ENCODE data around the gene LDB1. TPM values are rescaled to one million over a fixed set of nuclear protein-coding genes. Genes with fewer than 3 reads are reported as not detected.

Gene LDB1
- total RNA-seq, 1 experiment from 2014 or later, result 100 TPM

GRCh38 chr10:102140913-102141540 is 20.9 kb upstream of the LDB1 start:
- POLR2A ChIA-PET, result no interaction called here

GRCh38 chr10:102140218-102140617 is 20.1 kb upstream of the LDB1 start:
- H3K4me1 Mint-ChIP-seq, result peaks cover 10% of the 10 kb centered on the region
- no peaks in the 10 kb centered on the region for H3K9me3 Mint-ChIP-seq
- H3K27ac Mint-ChIP-seq, result peak overlapping the region; percentile 36; the same call in 1 of the 2 replicates
- POLR2A ChIA-PET, result interaction anchor here (0.6 to 0.9 kb wide), 2 partner anchors 12 kb away, joined by 3 to 4 read pairs; partner anchors contain the start of gene NOLC1
- H3K27me3 Mint-ChIP-seq (ENCODE audit: low read depth), result no peaks in the 10 kb centered on the region
- H3K4me3 Mint-ChIP-seq, result no peak overlapping the region
- ATAC-seq (no peak), DNase-seq (ENCODE audit: low spot score) (no peak)
- H3K36me3 Mint-ChIP-seq, result peaks cover 67% of the 10 kb centered on the region
- CTCF ChIA-PET, result interaction anchor here (1.2 kb wide), 1 partner anchor 29 kb away, joined by 3 read pairs; no protein-coding TSS in a partner anchor
- TF ChIP-seq, protein P1, sequence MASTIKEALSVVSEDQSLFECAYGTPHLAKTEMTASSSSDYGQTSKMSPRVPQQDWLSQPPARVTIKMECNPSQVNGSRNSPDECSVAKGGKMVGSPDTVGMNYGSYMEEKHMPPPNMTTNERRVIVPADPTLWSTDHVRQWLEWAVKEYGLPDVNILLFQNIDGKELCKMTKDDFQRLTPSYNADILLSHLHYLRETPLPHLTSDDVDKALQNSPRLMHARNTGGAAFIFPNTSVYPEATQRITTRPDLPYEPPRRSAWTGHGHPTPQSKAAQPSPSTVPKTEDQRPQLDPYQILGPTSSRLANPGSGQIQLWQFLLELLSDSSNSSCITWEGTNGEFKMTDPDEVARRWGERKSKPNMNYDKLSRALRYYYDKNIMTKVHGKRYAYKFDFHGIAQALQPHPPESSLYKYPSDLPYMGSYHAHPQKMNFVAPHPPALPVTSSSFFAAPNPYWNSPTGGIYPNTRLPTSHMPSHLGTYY (CRISPR knock-in tag; IDR thresholded peaks at IDR 0.05), result no peak
- TF ChIP-seq ZNF263 (CRISPR knock-in tag; IDR thresholded peaks at IDR 0.05; ENCODE audit: low read depth) (no peak), ETV6 (CRISPR knock-in tag; IDR thresholded peaks at IDR 0.05) (no peak), GABPB1 (CRISPR knock-in tag; IDR thresholded peaks at IDR 0.05) (no peak), CBFB (CRISPR knock-in tag; IDR thresholded peaks at IDR 0.05; ENCODE audit: low read depth) (no peak), FOXK1 (CRISPR knock-in tag; IDR thresholded peaks at IDR 0.05) (no peak), ELF4 (CRISPR knock-in tag; IDR thresholded peaks at IDR 0.05; ENCODE audit: low read depth) (no peak), ZNF138 (CRISPR knock-in tag; conservative IDR thresholded peaks at IDR 0.05) (no peak), E2F5 (CRISPR knock-in tag; IDR thresholded peaks at IDR 0.05) (no peak), ZMAT4 (CRISPR knock-in tag; IDR thresholded peaks at IDR 0.05) (no peak), PRRX2 (CRISPR knock-in tag; IDR thresholded peaks at IDR 0.05) (no peak), FOXJ3 (CRISPR knock-in tag; IDR thresholded peaks at IDR 0.05; ENCODE audit: borderline replicate concordance) (no peak), USF2 (CRISPR knock-in tag; IDR thresholded peaks at IDR 0.05) (no peak), NR2C2 (CRISPR knock-in tag; IDR thresholded peaks at IDR 0.05) (no peak), NR3C1 (CRISPR knock-in tag; conservative IDR thresholded peaks at IDR 0.05; ENCODE audit: low read depth) (no peak)
- TF ChIP-seq, protein P2, sequence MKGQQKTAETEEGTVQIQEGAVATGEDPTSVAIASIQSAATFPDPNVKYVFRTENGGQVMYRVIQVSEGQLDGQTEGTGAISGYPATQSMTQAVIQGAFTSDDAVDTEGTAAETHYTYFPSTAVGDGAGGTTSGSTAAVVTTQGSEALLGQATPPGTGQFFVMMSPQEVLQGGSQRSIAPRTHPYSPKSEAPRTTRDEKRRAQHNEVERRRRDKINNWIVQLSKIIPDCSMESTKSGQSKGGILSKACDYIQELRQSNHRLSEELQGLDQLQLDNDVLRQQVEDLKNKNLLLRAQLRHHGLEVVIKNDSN (CRISPR knock-in tag; IDR thresholded peaks at IDR 0.05), result no peak
- TF ChIP-seq, protein P3, sequence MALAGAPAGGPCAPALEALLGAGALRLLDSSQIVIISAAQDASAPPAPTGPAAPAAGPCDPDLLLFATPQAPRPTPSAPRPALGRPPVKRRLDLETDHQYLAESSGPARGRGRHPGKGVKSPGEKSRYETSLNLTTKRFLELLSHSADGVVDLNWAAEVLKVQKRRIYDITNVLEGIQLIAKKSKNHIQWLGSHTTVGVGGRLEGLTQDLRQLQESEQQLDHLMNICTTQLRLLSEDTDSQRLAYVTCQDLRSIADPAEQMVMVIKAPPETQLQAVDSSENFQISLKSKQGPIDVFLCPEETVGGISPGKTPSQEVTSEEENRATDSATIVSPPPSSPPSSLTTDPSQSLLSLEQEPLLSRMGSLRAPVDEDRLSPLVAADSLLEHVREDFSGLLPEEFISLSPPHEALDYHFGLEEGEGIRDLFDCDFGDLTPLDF (CRISPR knock-in tag; IDR thresholded peaks at IDR 0.05), result no peak
- TF ChIP-seq, protein P4, sequence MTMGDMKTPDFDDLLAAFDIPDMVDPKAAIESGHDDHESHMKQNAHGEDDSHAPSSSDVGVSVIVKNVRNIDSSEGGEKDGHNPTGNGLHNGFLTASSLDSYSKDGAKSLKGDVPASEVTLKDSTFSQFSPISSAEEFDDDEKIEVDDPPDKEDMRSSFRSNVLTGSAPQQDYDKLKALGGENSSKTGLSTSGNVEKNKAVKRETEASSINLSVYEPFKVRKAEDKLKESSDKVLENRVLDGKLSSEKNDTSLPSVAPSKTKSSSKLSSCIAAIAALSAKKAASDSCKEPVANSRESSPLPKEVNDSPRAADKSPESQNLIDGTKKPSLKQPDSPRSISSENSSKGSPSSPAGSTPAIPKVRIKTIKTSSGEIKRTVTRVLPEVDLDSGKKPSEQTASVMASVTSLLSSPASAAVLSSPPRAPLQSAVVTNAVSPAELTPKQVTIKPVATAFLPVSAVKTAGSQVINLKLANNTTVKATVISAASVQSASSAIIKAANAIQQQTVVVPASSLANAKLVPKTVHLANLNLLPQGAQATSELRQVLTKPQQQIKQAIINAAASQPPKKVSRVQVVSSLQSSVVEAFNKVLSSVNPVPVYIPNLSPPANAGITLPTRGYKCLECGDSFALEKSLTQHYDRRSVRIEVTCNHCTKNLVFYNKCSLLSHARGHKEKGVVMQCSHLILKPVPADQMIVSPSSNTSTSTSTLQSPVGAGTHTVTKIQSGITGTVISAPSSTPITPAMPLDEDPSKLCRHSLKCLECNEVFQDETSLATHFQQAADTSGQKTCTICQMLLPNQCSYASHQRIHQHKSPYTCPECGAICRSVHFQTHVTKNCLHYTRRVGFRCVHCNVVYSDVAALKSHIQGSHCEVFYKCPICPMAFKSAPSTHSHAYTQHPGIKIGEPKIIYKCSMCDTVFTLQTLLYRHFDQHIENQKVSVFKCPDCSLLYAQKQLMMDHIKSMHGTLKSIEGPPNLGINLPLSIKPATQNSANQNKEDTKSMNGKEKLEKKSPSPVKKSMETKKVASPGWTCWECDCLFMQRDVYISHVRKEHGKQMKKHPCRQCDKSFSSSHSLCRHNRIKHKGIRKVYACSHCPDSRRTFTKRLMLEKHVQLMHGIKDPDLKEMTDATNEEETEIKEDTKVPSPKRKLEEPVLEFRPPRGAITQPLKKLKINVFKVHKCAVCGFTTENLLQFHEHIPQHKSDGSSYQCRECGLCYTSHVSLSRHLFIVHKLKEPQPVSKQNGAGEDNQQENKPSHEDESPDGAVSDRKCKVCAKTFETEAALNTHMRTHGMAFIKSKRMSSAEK (CRISPR knock-in tag; IDR thresholded peaks at IDR 0.05; ENCODE audit: borderline replicate concordance), result no peak

More at GRCh38 chr10:102140913-102141540, 20.9 kb upstream of the LDB1 start:
- H3K4me3 Mint-ChIP-seq, result no peak overlapping the region
- peaks cover 3% of the 10 kb centered on the region for H3K4me1 Mint-ChIP-seq
- peaks cover 71% of the 10 kb centered on the region for H3K36me3 Mint-ChIP-seq
- no peaks in the 10 kb centered on the region for H3K27me3 Mint-ChIP-seq (ENCODE audit: low read depth)
- CTCF ChIA-PET, result no interaction called here
- DNase-seq (ENCODE audit: low spot score), result no peak
- H3K9me3 Mint-ChIP-seq, result no peaks in the 10 kb centered on the region
- H3K27ac Mint-ChIP-seq, result no peak overlapping the region
- TF ChIP-seq NR3C1 (CRISPR knock-in tag; conservative IDR thresholded peaks at IDR 0.05; ENCODE audit: low read depth) (no peak), CREM (CRISPR knock-in tag; IDR thresholded peaks at IDR 0.05) (no peak), CBFB (CRISPR knock-in tag; IDR thresholded peaks at IDR 0.05; ENCODE audit: low read depth) (no peak), OVOL2 (CRISPR knock-in tag; IDR thresholded peaks at IDR 0.05; ENCODE audit: borderline replicate concordance) (no peak), HMGXB4 (CRISPR knock-in tag; IDR thresholded peaks at IDR 0.05) (no peak)
- no peak for ATAC-seq

Data from WTC11 (cell line).